Astrocyte (in vitro differentiated cells and primary cell): Measurements from ENCODE around the gene RBL2. TPM values are rescaled to one million over a fixed set of nuclear protein-coding genes. Genes with fewer than 3 reads are reported as not detected.

Experiments used
- DNase-seq: peaks from one replicate; pipeline ENCODE4 v3.0.0-alpha.2; 2010; ENCODE audit warnings: low read depth
- FAIRE-seq: peaks from 2 replicates; lab custom pipeline; 2011; peaks lifted over from hg19 to GRCh38; lab: Jason Lieb, UNC
- H2AFZ ChIP-seq: 2 replicates; pipeline ENCODE4 v1.6.0; 2012; ENCODE audit warnings: low read depth, low read length, inconsistent platforms
- H3K27ac ChIP-seq: 2 replicates; pipeline ENCODE4 v1.5.1; 2011; ENCODE audit warnings: low read depth, low read length, inconsistent platforms
- H3K27me3 ChIP-seq: 2 replicates; pipeline ENCODE4 v1.6.0; 2011; ENCODE audit warnings: low read length, inconsistent platforms; ENCODE audit not compliant: insufficient read depth
- H3K36me3 ChIP-seq: 2 replicates; pipeline ENCODE4 v1.5.1; 2011; ENCODE audit warnings: low read length, inconsistent platforms; ENCODE audit not compliant: insufficient read depth
- H3K4me1 ChIP-seq: 2 replicates; pipeline ENCODE4 v1.5.1; 2011; ENCODE audit warnings: low read length, inconsistent platforms; ENCODE audit not compliant: insufficient read depth
- H3K4me2 ChIP-seq: 2 replicates; pipeline ENCODE4 v1.6.0; 2012; ENCODE audit warnings: low read length, inconsistent platforms
- H3K4me3 ChIP-seq: 2 replicates; pipeline ENCODE4 v1.5.1; 2011; ENCODE audit warnings: low read depth, mild to moderate bottlenecking, low read length, inconsistent platforms; ENCODE audit not compliant: insufficient read depth
- H3K79me2 ChIP-seq: 2 replicates; pipeline ENCODE4 v1.6.0; 2012; ENCODE audit warnings: mild to moderate bottlenecking, low read length, inconsistent platforms; ENCODE audit not compliant: insufficient read depth
- H3K9ac ChIP-seq: 2 replicates; pipeline ENCODE4 v1.6.0; 2012; ENCODE audit warnings: mild to moderate bottlenecking, low read length, inconsistent platforms
- H3K9me3 ChIP-seq: 2 replicates; pipeline ENCODE4 v1.5.1; 2012; ENCODE audit warnings: low read depth, mild to moderate bottlenecking, low read length, inconsistent platforms; ENCODE audit not compliant: insufficient read depth
- H4K20me1 ChIP-seq: 2 replicates; pipeline ENCODE4 v1.6.0; 2012; ENCODE audit warnings: low read length, inconsistent platforms; ENCODE audit not compliant: insufficient read depth
- H3K27ac Mint-ChIP-seq: one replicate; pipeline ENCODE4 v1.8.0; 2021; ENCODE audit warnings: mild to moderate bottlenecking, mixed read lengths; ENCODE audit not compliant: unreplicated experiment
- H3K27me3 Mint-ChIP-seq: one replicate; pipeline ENCODE4 v1.8.0; 2021; ENCODE audit warnings: low read depth, mixed read lengths; ENCODE audit not compliant: unreplicated experiment
- H3K36me3 Mint-ChIP-seq: one replicate; pipeline ENCODE4 v1.8.0; 2021; ENCODE audit warnings: low read depth, mixed read lengths; ENCODE audit not compliant: unreplicated experiment
- H3K4me1 Mint-ChIP-seq: one replicate; pipeline ENCODE4 v1.8.0; 2021; ENCODE audit warnings: low read depth, mixed read lengths; ENCODE audit not compliant: unreplicated experiment
- H3K4me3 Mint-ChIP-seq: one replicate; pipeline ENCODE4 v1.8.0; 2021; ENCODE audit warnings: mild to moderate bottlenecking, moderate library complexity, mixed read lengths; ENCODE audit not compliant: unreplicated experiment
- H3K9me3 Mint-ChIP-seq: one replicate; pipeline ENCODE4 v1.8.0; 2021; ENCODE audit warnings: mild to moderate bottlenecking, mixed read lengths; ENCODE audit not compliant: unreplicated experiment
- CTCF ChIP-seq: IDR thresholded peaks from 2 replicates; pipeline ENCODE4 v1.5.1; 2011; ENCODE audit warnings: low read depth, mild to moderate bottlenecking, inconsistent platforms, low read length, moderate library complexity; ENCODE audit not compliant: insufficient read depth
- EZH2 ChIP-seq: IDR thresholded peaks from 2 replicates; pipeline ENCODE4 v1.6.1; 2012; ENCODE audit warnings: mild to moderate bottlenecking, low read length, inconsistent platforms; ENCODE audit not compliant: insufficient read depth
- total RNA-seq: library from RNA; stranded (reverse); gene quantifications from 2 replicates; pipeline ENCODE4 v1.2.1, GENCODE V29; 2021

Gene RBL2
- total RNA-seq, 1 donor from 2014 or later = 24.4 TPM

- FAIRE-seq (no peak), DNase-seq (peak; percentile 48)
- H3K27me3 ChIP-seq = no peaks in the 10 kb centered on the region
- Mint-ChIP-seq H3K36me3 (peaks cover 2% of the 10 kb centered on the region), H3K27ac (peak within 1 kb of the TSS; percentile 96), H3K9me3 (no peaks in the 10 kb centered on the region), H3K27me3 (no peaks in the 10 kb centered on the region), H3K4me1 (peaks cover 19% of the 10 kb centered on the region), H3K4me3 (peak within 1 kb of the TSS; percentile 95)
- H3K9ac ChIP-seq = peak within 1 kb of the TSS; percentile 81
- peaks cover 11% of the 10 kb centered on the region for H4K20me1 ChIP-seq
- peak within 1 kb of the TSS; percentile 92 for H2AFZ ChIP-seq
- no peaks in the 10 kb centered on the region for H3K36me3 ChIP-seq
- no peaks in the 10 kb centered on the region for H3K9me3 ChIP-seq
- TF ChIP-seq EZH2 (no peak), CTCF (no peak)
- peak within 1 kb of the TSS; percentile 69 for H3K4me3 ChIP-seq
- peaks cover 16% of the 10 kb centered on the region for H3K4me1 ChIP-seq
- H3K79me2 ChIP-seq = peaks cover 11% of the 10 kb centered on the region
- peak within 1 kb of the TSS; percentile 84 for H3K27ac ChIP-seq
- H3K4me2 ChIP-seq = peak within 1 kb of the TSS; percentile 93
These were observed 68.3 kb downstream of the RBL2 start, which contains the start of gene AKTIP for GRCh38 chr16:53502331-53503269. Gene AKTIP, minus strand, starts transcription at chr16:53503209. Its CDS starts 2,950 bp downstream, at chr16:53500259.

GRCh38 chr16:53503270-53503923, 69.1 kb downstream of the RBL2 start:
- DNase-seq (peak; percentile 100), FAIRE-seq (no peak)
- Mint-ChIP-seq H3K9me3 (no peaks in the 10 kb centered on the region), H3K27ac (peak overlapping the region; percentile 83), H3K27me3 (no peaks in the 10 kb centered on the region), H3K4me3 (peak overlapping the region; percentile 83), H3K4me1 (peaks cover 19% of the 10 kb centered on the region), H3K36me3 (no peaks in the 10 kb centered on the region)
- Histone ChIP-seq H3K4me2 (peak overlapping the region; percentile 93), H3K4me1 (peaks cover 16% of the 10 kb centered on the region), H2AFZ (peak overlapping the region; percentile 87), H3K9me3 (no peaks in the 10 kb centered on the region), H3K9ac (peak overlapping the region; percentile 81), H3K36me3 (no peaks in the 10 kb centered on the region), H3K79me2 (peaks cover 11% of the 10 kb centered on the region), H3K4me3 (peak overlapping the region; percentile 61), H3K27ac (peak overlapping the region; percentile 84), H4K20me1 (peaks cover 11% of the 10 kb centered on the region), H3K27me3 (no peaks in the 10 kb centered on the region)
- TF ChIP-seq EZH2 (no peak), CTCF (no peak)
